Activated T-helper 17 cell treated with anti-CD3 and anti-CD28 coated beads, Interleukin-2, amount 50 U/mL, for 72 hours (primary cell): ENCODE measurements around the gene TEAD1. TPM values are rescaled to one million over a fixed set of nuclear protein-coding genes. Genes with fewer than 3 reads are reported as not detected.

Experiments used
- ATAC-seq: fragments of 150-1000 bp; cut with Tn5 transposase; replicated peaks from 2 replicates; pipeline ENCODE4 v1.10.0; 2021; ENCODE audit warnings: mild to moderate bottlenecking, moderate library complexity
- H3K27ac Mint-ChIP-seq: one replicate; pipeline ENCODE4 v1.8.0; 2022; ENCODE audit warnings: mixed read lengths
- H3K27me3 Mint-ChIP-seq: one replicate; pipeline ENCODE4 v1.8.0; 2022; ENCODE audit warnings: mixed read lengths
- H3K36me3 Mint-ChIP-seq: one replicate; pipeline ENCODE4 v1.8.0; 2022; ENCODE audit warnings: low read depth, mild to moderate bottlenecking, mixed read lengths
- H3K4me1 Mint-ChIP-seq: one replicate; pipeline ENCODE4 v1.8.0; 2022; ENCODE audit warnings: mixed read lengths
- H3K4me3 Mint-ChIP-seq: one replicate; pipeline ENCODE4 v1.8.0; 2022; ENCODE audit warnings: mild to moderate bottlenecking, mixed read lengths
- H3K9me3 Mint-ChIP-seq: one replicate; pipeline ENCODE4 v1.8.0; 2022; ENCODE audit warnings: mixed read lengths
- total RNA-seq, 2 donors: library from RNA; stranded (reverse); gene quantifications; one replicate each; pipeline ENCODE4 v1.2.3, GENCODE V29; 2022

The TEAD1 gene
- total RNA-seq, 2 donors from 2014 or later, result 1.2 to 1.6 TPM

- Mint-ChIP-seq H3K4me3 (no peak overlapping the region), H3K36me3 (no peaks in the 10 kb centered on the region), H3K27ac (no peak overlapping the region), H3K27me3 (peaks cover 22% of the 10 kb centered on the region), H3K4me1 (no peaks in the 10 kb centered on the region), H3K9me3 (no peaks in the 10 kb centered on the region)
- ATAC-seq, result no peak
Observed at GRCh38 chr11:12902791-12903486, 228.7 kb downstream of the TEAD1 start.

- no peaks in the 10 kb centered on the region for H3K4me1 Mint-ChIP-seq
- peaks cover 15% of the 10 kb centered on the region for H3K27me3 Mint-ChIP-seq
- H3K36me3 Mint-ChIP-seq, result no peaks in the 10 kb centered on the region
- no peak overlapping the region for H3K4me3 Mint-ChIP-seq
- no peak overlapping the region for H3K27ac Mint-ChIP-seq
- H3K9me3 Mint-ChIP-seq, result no peaks in the 10 kb centered on the region
- ATAC-seq, result no peak
Observed at GRCh38 chr11:12905435-12905834, 231.2 kb downstream of the TEAD1 start.

DNA sequence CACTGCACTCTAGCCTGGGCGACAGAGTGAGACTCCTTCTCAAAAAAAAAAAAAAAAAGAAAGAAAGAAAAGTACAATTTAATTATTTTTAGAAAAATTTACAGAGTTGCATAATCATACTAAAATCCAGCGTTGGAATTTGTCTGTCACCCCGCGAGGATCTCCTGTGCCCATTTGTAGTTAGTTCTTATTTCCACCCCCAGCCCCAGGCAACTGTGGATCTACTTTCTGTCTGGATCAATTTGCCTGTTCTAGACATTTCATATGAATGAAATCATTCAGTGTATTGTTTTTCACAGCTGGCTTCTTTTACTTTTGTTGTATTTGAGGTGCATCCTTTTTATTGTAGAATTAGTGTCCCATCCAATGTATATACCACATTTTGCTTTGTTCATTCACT lies 232.3 kb downstream of the TEAD1 start:
- ATAC-seq, result no peak
- H3K9me3 Mint-ChIP-seq, result no peaks in the 10 kb centered on the region
- no peaks in the 10 kb centered on the region for H3K4me1 Mint-ChIP-seq
- no peak overlapping the region for H3K4me3 Mint-ChIP-seq
- peaks cover 10% of the 10 kb centered on the region for H3K27me3 Mint-ChIP-seq
- H3K27ac Mint-ChIP-seq, result no peak overlapping the region
- H3K36me3 Mint-ChIP-seq, result no peaks in the 10 kb centered on the region

- H3K36me3 Mint-ChIP-seq, result no peaks in the 10 kb centered on the region
- no peak overlapping the region for H3K4me3 Mint-ChIP-seq
- no peaks in the 10 kb centered on the region for H3K4me1 Mint-ChIP-seq
- peaks cover 9% of the 10 kb centered on the region for H3K27me3 Mint-ChIP-seq
- no peak overlapping the region for H3K27ac Mint-ChIP-seq
- ATAC-seq, result no peak
- no peaks in the 10 kb centered on the region for H3K9me3 Mint-ChIP-seq
Observed at GRCh38 chr11:12909879-12910278, 235.7 kb downstream of the TEAD1 start.

GRCh38 chr11:12914400-12914912 lies 240.2 kb downstream of the TEAD1 start:
- ATAC-seq, result peak; percentile 35
- Mint-ChIP-seq H3K9me3 (no peaks in the 10 kb centered on the region), H3K36me3 (no peaks in the 10 kb centered on the region)

GRCh38 chr11:12915093-12915492 lies 240.9 kb downstream of the TEAD1 start:
- Mint-ChIP-seq H3K27me3 (peaks cover 19% of the 10 kb centered on the region), H3K27ac (no peak overlapping the region), H3K36me3 (no peaks in the 10 kb centered on the region), H3K4me1 (no peaks in the 10 kb centered on the region), H3K9me3 (no peaks in the 10 kb centered on the region), H3K4me3 (no peak overlapping the region)
- no peak for ATAC-seq

More at GRCh38 chr11:12914400-12914912, 240.2 kb downstream of the TEAD1 start:
- H3K4me1 Mint-ChIP-seq, result no peaks in the 10 kb centered on the region
- H3K27me3 Mint-ChIP-seq, result peaks cover 19% of the 10 kb centered on the region
- H3K27ac Mint-ChIP-seq, result no peak overlapping the region
- no peak overlapping the region for H3K4me3 Mint-ChIP-seq

DNA sequence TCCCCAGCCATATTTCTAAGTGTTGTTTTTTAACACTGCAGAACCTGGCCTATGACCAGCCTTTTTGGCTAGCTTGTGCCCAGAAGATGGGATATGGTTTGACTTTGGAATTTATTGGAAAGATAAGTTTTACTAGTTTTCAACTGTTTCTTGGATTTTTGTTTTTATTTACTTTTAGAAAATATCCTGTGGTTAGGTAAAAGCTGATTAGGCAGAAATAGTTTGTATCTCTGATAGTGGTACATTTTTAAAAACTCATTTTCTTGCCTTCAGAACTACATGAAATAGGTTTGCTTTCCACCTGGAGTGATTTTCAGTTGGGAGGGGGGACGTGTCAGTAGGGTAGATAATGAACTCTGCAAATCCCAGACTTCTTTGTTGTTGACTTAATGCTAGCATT lies 243.6 kb downstream of the TEAD1 start:
- H3K27me3 Mint-ChIP-seq, result peaks cover 19% of the 10 kb centered on the region

GRCh38 chr11:12918667-12919066 lies 244.4 kb downstream of the TEAD1 start:
- no peaks in the 10 kb centered on the region for H3K4me1 Mint-ChIP-seq
- no peak overlapping the region for H3K27ac Mint-ChIP-seq
- H3K36me3 Mint-ChIP-seq, result no peaks in the 10 kb centered on the region
- no peaks in the 10 kb centered on the region for H3K9me3 Mint-ChIP-seq
- no peak for ATAC-seq
- peaks cover 19% of the 10 kb centered on the region for H3K27me3 Mint-ChIP-seq
- no peak overlapping the region for H3K4me3 Mint-ChIP-seq

More for the DNA sequence above, 243.6 kb downstream of the TEAD1 start:
- Mint-ChIP-seq H3K9me3 (no peaks in the 10 kb centered on the region), H3K36me3 (no peaks in the 10 kb centered on the region), H3K4me1 (no peaks in the 10 kb centered on the region), H3K27ac (no peak overlapping the region), H3K4me3 (no peak overlapping the region)
- ATAC-seq, result no peak

GRCh38 chr11:12922418-12922817 lies 248.2 kb downstream of the TEAD1 start:
- Mint-ChIP-seq H3K36me3 (no peaks in the 10 kb centered on the region), H3K4me3 (no peak overlapping the region), H3K9me3 (no peaks in the 10 kb centered on the region), H3K27me3 (peaks cover 6% of the 10 kb centered on the region), H3K4me1 (no peaks in the 10 kb centered on the region), H3K27ac (no peak overlapping the region)
- ATAC-seq, result no peak

DNA sequence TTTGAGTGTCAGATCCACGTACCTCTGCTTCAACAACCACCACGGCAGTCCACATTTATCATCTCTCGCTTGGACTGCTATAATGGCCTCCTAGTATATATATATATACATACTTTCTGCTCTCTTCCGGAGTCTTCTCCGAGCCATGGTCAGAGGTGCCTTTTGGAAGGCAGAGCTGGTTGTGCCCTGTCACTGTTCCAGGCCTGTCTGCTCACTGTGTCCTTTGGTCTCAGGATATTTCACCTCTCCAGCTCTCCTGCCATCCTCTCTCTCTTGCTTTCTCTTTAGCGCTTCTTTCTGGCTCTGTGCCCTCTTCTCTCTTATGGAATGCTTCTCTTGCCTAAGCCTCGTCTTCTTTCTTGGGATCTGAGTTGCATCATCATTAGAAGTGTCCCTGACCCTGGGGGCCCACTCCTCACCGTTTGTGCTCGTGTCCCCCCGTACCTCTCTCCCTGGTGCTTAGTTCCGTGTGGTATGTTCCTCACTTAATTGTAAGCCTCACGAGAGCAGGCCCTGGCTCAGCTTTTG lies 248.8 kb downstream of the TEAD1 start:
- no peaks in the 10 kb centered on the region for H3K9me3 Mint-ChIP-seq
- ATAC-seq, result no peak
- H3K27ac Mint-ChIP-seq, result no peak overlapping the region
- no peaks in the 10 kb centered on the region for H3K4me1 Mint-ChIP-seq
- H3K4me3 Mint-ChIP-seq, result no peak overlapping the region
- peaks cover 6% of the 10 kb centered on the region for H3K27me3 Mint-ChIP-seq
- no peaks in the 10 kb centered on the region for H3K36me3 Mint-ChIP-seq

GRCh38 chr11:12924650-12925049 lies 250.4 kb downstream of the TEAD1 start:
- no peaks in the 10 kb centered on the region for H3K9me3 Mint-ChIP-seq
- H3K4me3 Mint-ChIP-seq, result no peak overlapping the region
- H3K27me3 Mint-ChIP-seq, result peaks cover 4% of the 10 kb centered on the region
- H3K27ac Mint-ChIP-seq, result no peak overlapping the region
- H3K36me3 Mint-ChIP-seq, result no peaks in the 10 kb centered on the region
- peak; percentile 31 for ATAC-seq
- no peaks in the 10 kb centered on the region for H3K4me1 Mint-ChIP-seq

DNA sequence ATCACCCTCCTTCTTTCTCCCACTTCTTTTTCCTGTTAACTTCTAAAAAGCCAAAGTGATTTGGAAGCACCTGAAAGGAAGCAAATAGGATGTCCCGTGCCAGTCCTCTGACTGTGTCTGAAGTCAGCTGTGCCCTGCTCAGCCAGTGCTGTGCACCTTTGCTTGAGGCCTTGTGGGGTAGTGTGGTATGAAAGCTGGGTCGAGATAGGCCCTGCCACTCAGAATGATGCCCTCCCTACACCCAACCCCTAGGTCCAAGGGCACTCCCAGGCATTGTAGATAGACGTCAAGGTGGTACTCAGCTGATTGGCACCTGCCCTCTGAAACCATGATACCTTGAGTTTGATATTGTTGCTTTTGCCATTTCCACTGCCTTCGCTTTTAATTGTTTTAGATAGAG lies 251.3 kb downstream of the TEAD1 start:
- peaks cover 4% of the 10 kb centered on the region for H3K27me3 Mint-ChIP-seq
- no peak for ATAC-seq
- H3K4me3 Mint-ChIP-seq, result no peak overlapping the region
- H3K36me3 Mint-ChIP-seq, result no peaks in the 10 kb centered on the region
- no peaks in the 10 kb centered on the region for H3K4me1 Mint-ChIP-seq
- no peak overlapping the region for H3K27ac Mint-ChIP-seq
- H3K9me3 Mint-ChIP-seq, result no peaks in the 10 kb centered on the region

GRCh38 chr11:12927221-12927620 lies 253.0 kb downstream of the TEAD1 start:
- Mint-ChIP-seq H3K27ac (no peak overlapping the region), H3K27me3 (peaks cover 4% of the 10 kb centered on the region), H3K9me3 (no peaks in the 10 kb centered on the region), H3K4me1 (no peaks in the 10 kb centered on the region), H3K4me3 (no peak overlapping the region), H3K36me3 (no peaks in the 10 kb centered on the region)
- no peak for ATAC-seq

DNA sequence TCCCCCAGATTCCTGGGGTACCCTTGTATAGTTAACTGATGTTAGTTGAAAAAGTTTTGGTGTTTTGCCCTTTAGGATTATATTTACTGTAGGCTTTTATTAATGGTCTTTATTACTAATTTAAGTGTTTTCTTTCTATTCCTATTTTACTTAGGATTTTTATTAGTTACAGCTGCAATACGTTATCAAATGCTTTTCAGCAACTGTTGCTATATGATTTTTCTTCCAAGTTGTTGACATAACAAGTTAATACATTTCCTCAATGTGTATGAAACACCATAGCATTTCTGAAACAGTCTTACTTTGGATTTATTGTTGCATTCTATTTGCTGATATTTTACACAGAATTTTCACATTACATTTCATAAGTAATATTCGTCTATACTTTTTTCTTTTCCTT lies 253.7 kb downstream of the TEAD1 start:
- Mint-ChIP-seq H3K4me1 (no peaks in the 10 kb centered on the region), H3K4me3 (no peak overlapping the region), H3K27ac (no peak overlapping the region), H3K9me3 (no peaks in the 10 kb centered on the region), H3K36me3 (no peaks in the 10 kb centered on the region), H3K27me3 (peaks cover 4% of the 10 kb centered on the region)
- ATAC-seq, result no peak

DNA sequence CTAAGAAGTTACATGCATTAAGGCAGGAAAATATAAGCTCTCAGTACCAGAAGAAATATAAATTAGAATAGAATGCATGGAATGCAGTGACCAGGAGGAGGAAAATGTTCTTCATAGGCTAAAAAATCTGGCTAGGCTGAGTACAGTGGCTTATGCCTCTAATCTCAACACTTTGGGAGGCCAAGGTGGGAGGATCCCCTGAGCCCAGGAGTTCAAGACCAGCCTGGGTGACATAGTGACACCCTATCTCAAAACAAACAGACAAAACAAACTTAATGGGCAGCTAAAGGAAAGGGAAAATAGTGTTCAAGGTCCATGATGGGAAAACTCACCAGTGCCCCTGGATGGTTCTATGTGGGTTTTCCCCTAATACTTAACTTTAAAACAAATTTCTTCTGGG lies 256.6 kb downstream of the TEAD1 start:
- H3K9me3 Mint-ChIP-seq, result no peaks in the 10 kb centered on the region
- no peaks in the 10 kb centered on the region for H3K36me3 Mint-ChIP-seq
- H3K27ac Mint-ChIP-seq, result no peak overlapping the region
- H3K27me3 Mint-ChIP-seq, result peaks cover 6% of the 10 kb centered on the region
- H3K4me1 Mint-ChIP-seq, result no peaks in the 10 kb centered on the region
- H3K4me3 Mint-ChIP-seq, result no peak overlapping the region
- ATAC-seq, result no peak
